Activated CD8-positive, alpha-beta memory T cell treated with anti-CD3 and anti-CD28 coated beads, Interleukin-2, amount 50 U/mL, for 48 hours (primary cell): Measurements from ENCODE around the gene ZSCAN10.
"Not testable (repeated sequence)": the region's sequence is repeated elsewhere in the genome, so short reads cannot be mapped to it uniquely, and the experiment has no call there.

Source experiments
- DNase-seq: peaks from one replicate; pipeline ENCODE4 v3.0.0-alpha.2; 2020

The ZSCAN10 gene

GRCh38 chr16:3098459-3099394 lies at the start of gene ZSCAN10:
Gene ZSCAN10, minus strand, starts transcription at chr16:3099294. Its CDS starts 6,357 bp downstream, at chr16:3092937.
- no peak for DNase-seq

GRCh38 chr16:3148256-3149192 lies 49.4 kb upstream of the ZSCAN10 start:
- DNase-seq: no peak

- no peak for DNase-seq
These were observed 48.6 kb upstream of the ZSCAN10 start for GRCh38 chr16:3147757-3148104.

- DNase-seq: no peak
These were observed 48.1 kb upstream of the ZSCAN10 start for GRCh38 chr16:3147046-3147756.

- no peak for DNase-seq
These were observed 46.6 kb upstream of the ZSCAN10 start for GRCh38 chr16:3145660-3146059.

- DNase-seq: no peak
These were observed 46.1 kb upstream of the ZSCAN10 start for GRCh38 chr16:3145151-3145550.

GRCh38 chr16:3144321-3144983 lies 45.4 kb upstream of the ZSCAN10 start:
- DNase-seq: no peak

GRCh38 chr16:3143598-3144320 lies 44.7 kb upstream of the ZSCAN10 start:
- no peak for DNase-seq

GRCh38 chr16:3143189-3143588 lies 44.1 kb upstream of the ZSCAN10 start:
- DNase-seq: no peak

GRCh38 chr16:3142770-3143169 lies 43.7 kb upstream of the ZSCAN10 start:
- DNase-seq: no peak

GRCh38 chr16:3142327-3142726 lies 43.2 kb upstream of the ZSCAN10 start:
- no peak for DNase-seq

- no peak for DNase-seq
These were observed 42.8 kb upstream of the ZSCAN10 start for GRCh38 chr16:3141781-3142311.

- no peak for DNase-seq
These were observed 41.7 kb upstream of the ZSCAN10 start for GRCh38 chr16:3140603-3141427.

GRCh38 chr16:3139561-3139960 lies 40.5 kb upstream of the ZSCAN10 start:
- DNase-seq: not testable (repeated sequence)

- DNase-seq: no peak
These were observed 39.8 kb upstream of the ZSCAN10 start for GRCh38 chr16:3138823-3139426.

- DNase-seq: no peak
These were observed 39.2 kb upstream of the ZSCAN10 start for GRCh38 chr16:3138342-3138741.

- DNase-seq: no peak
These were observed 38.2 kb upstream of the ZSCAN10 start for GRCh38 chr16:3137267-3137666.

GRCh38 chr16:3135126-3135715 lies 36.1 kb upstream of the ZSCAN10 start:
- DNase-seq: no peak

GRCh38 chr16:3134338-3135125 lies 35.4 kb upstream of the ZSCAN10 start, which contains the start of gene ZNF213:
Gene ZNF213, plus strand, starts transcription at chr16:3135029. Its CDS starts 2,252 bp downstream, at chr16:3137281.
- DNase-seq: peak; percentile 91
